IMR-90 (cell line): ENCODE results near the gene AUTS2.

Source experiments
- CHD1 ChIP-seq: IDR thresholded peaks from 2 replicates; pipeline ENCODE4 v1.6.1; 2012; ENCODE audit warnings: low read depth, low read length, improper control_type of control experiment
- FOS ChIP-seq: fragments of 150-350 bp; IDR thresholded peaks from 2 replicates; pipeline ENCODE4 v1.6.1; 2016; ENCODE audit warnings: low read depth, low read length
- MAFK ChIP-seq: IDR thresholded peaks from 2 replicates; pipeline ENCODE4 v1.6.1; 2012; ENCODE audit warnings: low read depth, low read length, improper control_type of control experiment
- MAZ ChIP-seq: IDR thresholded peaks from 2 replicates; pipeline ENCODE4 v1.6.1; 2012; ENCODE audit warnings: low read depth, mild to moderate bottlenecking, low read length, improper control_type of control experiment, moderate library complexity, borderline replicate concordance
- MXI1 ChIP-seq: IDR thresholded peaks from 2 replicates; pipeline ENCODE4 v1.6.1; 2012; ENCODE audit warnings: low read depth, mild to moderate bottlenecking, low read length, moderate library complexity, borderline replicate concordance
- NFE2L2 ChIP-seq: fragments of 150-350 bp; IDR thresholded peaks from 2 replicates; pipeline ENCODE4 v1.6.1; 2016; ENCODE audit warnings: low read depth, mild to moderate bottlenecking, low read length
- POLR2A ChIP-seq: IDR thresholded peaks from 2 replicates; pipeline ENCODE4 v1.6.1; 2012; ENCODE audit warnings: mild to moderate bottlenecking, low read depth, low read length
- RAD21 ChIP-seq: IDR thresholded peaks from 2 replicates; pipeline ENCODE4 v1.6.1; 2012; ENCODE audit warnings: low read length, improper control_type of control experiment
- RCOR1 ChIP-seq: IDR thresholded peaks from 2 replicates; pipeline ENCODE4 v1.6.1; 2012; ENCODE audit warnings: mild to moderate bottlenecking, low read length, improper control_type of control experiment; ENCODE audit not compliant: insufficient replicate concordance
- RFX5 ChIP-seq: IDR thresholded peaks from 2 replicates; pipeline ENCODE4 v1.8.0; 2012; ENCODE audit warnings: low read depth, mild to moderate bottlenecking, low read length, moderate library complexity
- SMC3 ChIP-seq: fragments of 150-350 bp; IDR thresholded peaks from 2 replicates; pipeline ENCODE4 v1.6.1; 2016; ENCODE audit warnings: low read depth, mild to moderate bottlenecking, antibody characterized with exemption, low read length, moderate library complexity
- USF2 ChIP-seq: fragments of 150-350 bp; IDR thresholded peaks from 2 replicates; pipeline ENCODE4 v1.6.1; 2017; ENCODE audit warnings: mild to moderate bottlenecking, antibody characterized with exemption, low read length, low read depth
- TF ChIP-seq, protein P1 (sequence below): conservative IDR thresholded peaks from 2 replicates; pipeline ENCODE4 v1.5.1; 2012; ENCODE audit warnings: mild to moderate bottlenecking, low read depth, low read length, improper control_type of control experiment
- TF ChIP-seq, protein P2 (sequence below): fragments of 150-350 bp; IDR thresholded peaks from 2 replicates; pipeline ENCODE4 v1.6.1; 2016; ENCODE audit warnings: low read depth, mild to moderate bottlenecking, low read length, moderate library complexity, borderline replicate concordance

- TF ChIP-seq, protein P1, sequence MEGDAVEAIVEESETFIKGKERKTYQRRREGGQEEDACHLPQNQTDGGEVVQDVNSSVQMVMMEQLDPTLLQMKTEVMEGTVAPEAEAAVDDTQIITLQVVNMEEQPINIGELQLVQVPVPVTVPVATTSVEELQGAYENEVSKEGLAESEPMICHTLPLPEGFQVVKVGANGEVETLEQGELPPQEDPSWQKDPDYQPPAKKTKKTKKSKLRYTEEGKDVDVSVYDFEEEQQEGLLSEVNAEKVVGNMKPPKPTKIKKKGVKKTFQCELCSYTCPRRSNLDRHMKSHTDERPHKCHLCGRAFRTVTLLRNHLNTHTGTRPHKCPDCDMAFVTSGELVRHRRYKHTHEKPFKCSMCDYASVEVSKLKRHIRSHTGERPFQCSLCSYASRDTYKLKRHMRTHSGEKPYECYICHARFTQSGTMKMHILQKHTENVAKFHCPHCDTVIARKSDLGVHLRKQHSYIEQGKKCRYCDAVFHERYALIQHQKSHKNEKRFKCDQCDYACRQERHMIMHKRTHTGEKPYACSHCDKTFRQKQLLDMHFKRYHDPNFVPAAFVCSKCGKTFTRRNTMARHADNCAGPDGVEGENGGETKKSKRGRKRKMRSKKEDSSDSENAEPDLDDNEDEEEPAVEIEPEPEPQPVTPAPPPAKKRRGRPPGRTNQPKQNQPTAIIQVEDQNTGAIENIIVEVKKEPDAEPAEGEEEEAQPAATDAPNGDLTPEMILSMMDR, result no peak
- TF ChIP-seq POLR2A (no peak), FOS (no peak), USF2 (no peak), CHD1 (no peak), MXI1 (no peak), NFE2L2 (no peak), MAFK (no peak), MAZ (no peak), SMC3 (no peak), RCOR1 (no peak), RAD21 (no peak), RFX5 (no peak)
- TF ChIP-seq, protein P2, sequence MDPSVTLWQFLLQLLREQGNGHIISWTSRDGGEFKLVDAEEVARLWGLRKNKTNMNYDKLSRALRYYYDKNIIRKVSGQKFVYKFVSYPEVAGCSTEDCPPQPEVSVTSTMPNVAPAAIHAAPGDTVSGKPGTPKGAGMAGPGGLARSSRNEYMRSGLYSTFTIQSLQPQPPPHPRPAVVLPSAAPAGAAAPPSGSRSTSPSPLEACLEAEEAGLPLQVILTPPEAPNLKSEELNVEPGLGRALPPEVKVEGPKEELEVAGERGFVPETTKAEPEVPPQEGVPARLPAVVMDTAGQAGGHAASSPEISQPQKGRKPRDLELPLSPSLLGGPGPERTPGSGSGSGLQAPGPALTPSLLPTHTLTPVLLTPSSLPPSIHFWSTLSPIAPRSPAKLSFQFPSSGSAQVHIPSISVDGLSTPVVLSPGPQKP, result no peak
These were observed 906.0 kb downstream of the AUTS2 start for GRCh38 chr7:70504254-70504653.
